ENCODE results near the gene SH2D4B.
A peak's percentile ranks its signal among the peaks of the same experiment; 100 is the strongest.

The SH2D4B gene

DNA sequence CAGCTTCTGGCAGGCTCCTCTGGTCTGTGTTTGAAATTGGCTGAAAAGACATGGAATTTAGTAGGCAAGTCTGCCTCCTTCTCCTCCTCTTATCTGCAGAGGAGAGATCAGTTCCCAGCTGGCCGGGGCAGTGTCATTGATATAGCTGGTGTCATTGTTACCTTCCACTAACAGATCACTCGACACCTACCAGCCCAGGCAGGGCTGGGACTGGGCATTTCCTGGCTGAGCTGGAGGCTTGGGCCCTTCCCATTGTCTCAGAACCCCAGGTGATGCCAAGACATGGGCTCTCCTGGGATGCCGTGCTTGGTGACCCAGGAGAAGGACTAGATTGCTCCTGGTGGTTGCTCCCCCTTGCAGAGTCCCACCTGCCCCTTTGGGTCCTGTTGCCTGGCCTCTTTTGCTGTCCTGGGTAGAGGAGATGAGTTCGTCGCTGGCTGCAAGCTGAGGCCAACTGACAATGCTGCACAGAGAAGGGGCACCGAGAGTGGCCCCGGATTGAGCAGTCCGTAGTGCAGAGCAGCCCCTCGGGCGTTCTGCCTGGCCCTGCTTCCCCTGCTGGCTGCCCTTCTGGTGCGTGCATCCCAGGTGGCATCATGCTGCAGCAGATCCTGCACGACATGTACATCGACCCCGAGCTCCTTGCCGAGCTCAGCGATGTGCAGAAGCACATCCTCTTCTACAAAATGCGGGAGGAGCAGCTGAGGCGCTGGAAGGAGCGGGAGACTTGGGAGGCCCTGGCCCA is at the start of gene SH2D4B:
Gene SH2D4B, plus strand, starts transcription at position 167 of the 745 bp plus-strand sequence. Its CDS starts 430 bp downstream, at position 597.
- DNase-seq = no peak

DNA sequence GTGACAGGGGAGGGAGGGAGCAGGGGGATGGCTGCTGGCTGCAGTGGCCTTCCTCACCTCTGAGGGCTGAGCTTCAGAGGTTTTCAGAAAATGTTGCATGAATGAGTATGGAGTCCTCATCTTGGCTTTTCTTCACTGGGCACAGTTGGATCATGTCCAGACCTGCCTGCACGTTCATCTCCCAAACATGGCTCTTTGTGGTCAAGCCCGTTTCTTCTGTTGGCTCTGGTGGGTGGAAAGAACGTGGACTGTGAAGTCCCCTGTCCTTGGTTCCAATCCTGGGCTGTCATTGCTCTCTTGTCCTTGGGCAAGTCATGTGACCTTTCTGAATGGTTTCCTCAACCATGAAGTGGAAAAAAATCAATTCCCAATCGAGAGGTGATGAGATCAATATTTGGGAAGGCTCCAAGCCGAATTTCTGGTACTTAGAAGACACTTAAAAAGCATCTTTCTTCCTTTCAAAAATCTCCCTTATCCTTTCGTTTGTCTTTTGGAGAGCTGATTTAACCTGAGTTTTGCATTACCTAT is 49.1 kb upstream of the SH2D4B start:
- no peak for DNase-seq

DNA sequence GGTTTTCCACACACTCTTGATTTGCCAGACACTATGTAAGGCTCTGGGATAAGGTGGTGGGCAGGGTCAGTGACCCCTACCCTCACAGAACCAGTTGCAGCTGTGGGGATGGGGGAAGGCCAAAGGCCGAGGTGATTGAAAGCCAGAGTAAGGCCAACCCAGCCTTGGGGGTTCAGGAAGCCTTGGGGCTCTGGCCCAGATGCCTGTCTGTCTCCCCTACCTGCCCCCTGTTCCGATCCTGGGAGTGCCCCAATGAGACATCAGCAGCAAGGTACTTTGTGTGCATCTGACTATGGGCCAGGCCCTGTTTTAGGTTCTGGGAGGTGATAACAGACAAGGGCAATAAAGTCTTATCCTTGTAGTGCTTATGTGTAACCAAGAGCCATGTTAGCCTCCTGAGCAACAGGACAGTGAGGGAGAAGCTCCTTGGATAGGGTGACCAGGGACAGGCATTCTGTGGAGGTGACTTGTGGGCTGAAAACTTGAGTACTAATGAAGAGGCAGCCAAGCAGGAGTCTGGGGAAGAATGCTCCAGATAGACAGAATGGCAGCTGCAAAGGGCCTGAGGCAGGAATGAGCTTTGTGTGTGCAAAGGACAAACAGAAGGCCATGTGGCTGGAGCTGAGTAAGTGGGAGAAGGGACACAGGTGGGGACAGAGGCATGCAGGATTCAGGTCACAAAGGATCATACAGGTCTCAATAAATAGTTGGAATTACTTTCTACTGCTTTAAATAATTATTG is 48.2 kb upstream of the SH2D4B start:
- no peak for DNase-seq

DNA sequence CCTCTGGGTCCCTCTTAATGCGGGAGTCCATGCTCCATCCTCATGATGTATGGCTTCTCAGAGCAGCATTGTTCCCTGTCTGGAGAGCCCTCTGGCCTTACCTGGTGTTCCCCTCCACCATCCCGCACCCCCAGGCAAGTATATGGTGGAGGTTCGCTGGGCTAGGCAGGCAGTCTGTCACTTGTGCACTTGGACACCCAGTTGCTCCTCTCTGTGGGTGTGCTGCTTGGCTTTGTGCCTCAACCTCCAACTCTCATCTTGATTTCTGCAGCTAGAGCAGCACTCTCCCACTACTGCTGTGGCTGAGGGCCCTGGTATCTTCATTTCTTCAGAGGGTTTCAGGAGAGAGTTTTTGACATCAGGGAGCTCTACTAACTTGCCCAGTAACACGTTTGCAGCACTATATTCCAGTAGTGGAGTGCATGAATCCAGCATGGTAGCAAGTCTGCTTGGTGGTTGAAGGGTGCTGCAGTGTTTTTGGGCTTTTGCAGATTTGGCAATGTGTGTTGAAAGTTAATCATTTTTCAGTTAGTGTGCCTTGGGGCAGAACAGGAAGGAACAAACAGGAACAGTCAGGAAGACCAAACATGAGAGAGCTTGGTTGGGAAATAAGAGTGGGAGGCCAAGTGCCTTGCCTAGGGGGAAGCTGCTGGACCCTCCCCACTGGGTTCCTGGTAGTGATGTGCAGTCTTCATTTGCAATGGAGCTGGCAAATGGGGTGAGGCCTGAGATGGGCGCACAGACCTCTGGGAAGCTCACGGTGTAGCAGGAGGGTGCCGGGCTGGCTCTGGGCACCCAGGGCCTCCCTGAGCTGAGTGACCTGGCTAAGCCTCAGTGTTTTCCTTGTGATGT is 46.2 kb upstream of the SH2D4B start:
- no peak for DNase-seq

DNA sequence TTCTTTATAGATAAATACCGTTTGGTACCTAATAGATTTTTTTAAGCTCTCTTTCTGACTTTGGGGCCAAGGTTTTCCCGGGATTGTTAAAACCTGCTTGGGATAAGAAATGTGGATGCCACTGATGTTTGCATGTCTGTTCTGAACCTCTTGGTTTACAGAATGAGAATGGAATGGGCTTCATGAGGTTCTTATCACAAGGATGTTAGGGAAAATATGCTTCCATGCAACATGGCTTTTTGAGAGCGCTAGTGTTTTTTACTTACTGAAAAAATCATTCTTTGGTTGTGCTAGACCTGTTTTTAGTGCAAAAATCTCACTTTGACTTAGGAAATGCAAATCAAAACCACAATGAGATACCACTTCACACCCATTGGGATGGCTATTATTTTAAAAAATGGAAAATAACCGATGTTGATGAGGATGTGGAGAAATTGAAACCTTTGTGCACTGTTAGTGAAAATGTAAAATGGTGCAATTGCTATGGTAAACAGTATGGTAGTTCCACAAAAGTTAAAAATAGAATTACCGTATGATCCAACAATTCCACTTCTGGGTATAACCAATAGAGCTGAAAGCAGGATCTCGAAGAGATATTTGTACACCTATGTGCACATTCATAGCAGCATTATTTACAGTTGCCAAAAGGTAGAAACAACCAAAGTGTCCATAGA is 44.7 kb upstream of the SH2D4B start:
- DNase-seq = no peak

DNA sequence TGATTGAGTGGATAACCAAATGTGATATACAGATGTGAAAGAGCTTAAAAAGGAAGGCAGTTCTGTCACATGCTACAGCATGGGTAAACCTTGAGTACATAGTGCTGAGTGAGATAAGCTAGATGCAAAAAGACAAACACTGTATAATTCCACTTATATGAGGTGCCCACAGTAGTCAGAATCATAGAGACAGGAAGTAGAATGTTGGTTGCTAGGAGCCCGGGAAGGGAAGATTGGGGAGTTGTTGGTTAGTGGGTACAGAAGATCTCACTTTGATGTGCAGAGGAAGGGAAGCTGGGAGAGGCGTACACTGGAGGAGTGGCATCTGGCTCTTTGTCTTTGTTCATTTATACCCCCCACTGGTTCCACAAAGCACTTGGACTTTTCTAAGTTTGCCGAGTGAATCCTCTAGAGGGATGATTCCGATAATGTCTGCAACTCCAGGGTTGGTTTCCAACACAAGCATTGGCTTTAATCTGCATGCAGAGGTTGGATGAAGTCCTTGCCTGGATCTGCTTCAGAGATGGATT is 44.1 kb upstream of the SH2D4B start:
- no peak for DNase-seq

DNA sequence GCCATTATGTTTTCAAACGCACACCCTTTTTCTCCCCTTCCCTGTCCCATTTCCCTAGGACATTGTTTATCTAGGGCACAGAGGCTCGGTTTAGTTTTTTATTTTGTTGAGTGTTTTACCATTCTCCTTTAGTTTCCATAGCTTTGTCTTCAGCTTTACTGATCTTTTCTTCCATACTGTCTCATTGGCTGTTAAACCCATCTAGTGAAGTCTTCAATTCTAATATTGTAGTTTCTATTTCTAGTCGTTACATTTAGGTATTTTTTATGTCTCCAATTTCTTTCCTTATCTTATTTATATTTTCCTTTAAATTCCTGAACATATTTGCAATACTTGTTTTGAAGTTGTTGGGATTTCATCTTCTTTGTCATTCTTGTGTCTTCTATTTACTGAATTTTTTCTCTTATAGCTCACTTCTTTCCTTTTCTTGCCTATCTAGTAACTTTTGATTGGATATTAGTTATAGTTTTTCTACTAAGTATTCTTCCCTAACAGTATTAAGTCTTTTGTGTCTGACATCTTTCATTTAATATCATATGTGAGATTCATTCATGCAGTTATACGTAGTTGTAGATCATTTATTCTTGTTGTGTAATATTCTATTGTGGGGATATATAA is 41.0 kb upstream of the SH2D4B start:
- DNase-seq = no peak

DNA sequence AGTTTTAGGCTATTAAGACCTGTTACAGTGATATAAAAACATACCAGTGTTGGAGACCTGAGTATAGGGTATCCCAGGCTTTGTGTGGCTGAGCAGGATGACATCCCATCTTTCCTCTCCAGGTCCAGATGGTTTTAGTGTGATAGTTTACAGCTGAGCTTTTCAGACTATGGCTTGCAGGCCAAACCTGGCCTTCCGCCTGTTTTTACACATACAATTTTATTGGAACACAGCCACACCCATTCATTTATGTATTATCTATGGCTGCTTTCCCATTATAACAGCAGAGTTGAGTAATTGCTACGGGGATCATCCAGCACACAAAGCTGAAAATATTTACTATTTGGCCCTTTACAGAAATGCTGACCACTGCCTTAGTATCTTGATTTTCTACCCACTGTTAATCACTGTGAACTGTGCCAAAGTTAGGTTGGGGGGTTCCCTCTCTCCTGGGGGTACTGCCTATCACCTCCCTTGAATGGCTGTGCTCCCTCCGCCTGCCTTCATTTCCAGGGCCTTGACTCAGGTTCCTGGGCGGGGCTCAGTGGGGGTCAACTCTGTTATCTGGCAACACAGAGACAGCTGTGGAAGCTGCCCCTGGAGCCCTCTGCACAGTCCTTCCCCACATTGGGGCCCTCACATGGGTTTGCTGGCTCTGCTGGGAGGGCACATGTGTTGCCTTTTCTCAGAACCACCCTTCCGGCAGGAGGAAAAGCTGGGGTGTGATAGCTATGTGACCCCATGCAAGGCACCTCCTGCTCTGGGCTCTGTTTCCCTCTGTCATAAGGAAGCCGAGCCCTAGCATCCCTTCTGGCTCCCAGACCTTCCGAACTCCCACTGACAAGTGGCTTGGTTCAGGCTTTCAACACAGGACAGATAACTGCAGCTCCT is 40.3 kb upstream of the SH2D4B start:
- no peak for DNase-seq

DNA sequence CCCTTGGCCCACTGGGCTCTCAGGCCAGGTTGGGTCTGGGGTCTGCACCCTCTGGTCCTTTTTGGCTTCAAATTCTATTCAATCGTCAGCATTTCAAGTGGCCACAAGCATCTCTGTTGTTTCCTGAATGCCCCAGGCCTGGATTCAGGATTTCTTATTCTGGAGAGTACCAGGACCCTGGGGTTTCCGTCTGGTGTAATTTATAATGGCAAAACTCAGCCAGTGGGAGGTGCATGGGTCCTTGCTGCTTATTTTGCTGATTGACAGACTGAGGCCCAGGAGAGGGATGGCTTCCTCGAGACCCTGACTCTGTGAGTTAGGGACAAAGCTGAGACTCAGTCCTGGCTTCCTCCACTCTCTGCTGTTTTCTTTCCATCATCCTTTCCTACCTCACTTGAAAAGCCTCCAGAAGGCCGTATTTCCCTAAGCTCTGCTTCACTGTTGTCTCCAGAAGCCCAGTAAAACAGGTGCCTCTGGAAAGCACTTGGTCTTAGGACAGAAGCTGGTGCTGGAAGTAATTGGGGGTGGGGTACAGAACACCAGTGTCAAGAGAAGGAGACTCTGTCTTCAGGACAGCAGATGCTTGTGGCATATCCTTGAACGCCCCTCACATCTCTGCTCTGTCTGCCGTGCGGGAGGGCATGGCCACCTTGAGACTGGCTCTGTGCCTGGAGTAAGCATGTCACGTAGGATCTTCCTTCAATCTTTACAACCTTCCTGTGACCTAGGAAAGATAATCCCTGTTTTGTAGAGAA is 39.4 kb upstream of the SH2D4B start:
- no peak for DNase-seq

DNA sequence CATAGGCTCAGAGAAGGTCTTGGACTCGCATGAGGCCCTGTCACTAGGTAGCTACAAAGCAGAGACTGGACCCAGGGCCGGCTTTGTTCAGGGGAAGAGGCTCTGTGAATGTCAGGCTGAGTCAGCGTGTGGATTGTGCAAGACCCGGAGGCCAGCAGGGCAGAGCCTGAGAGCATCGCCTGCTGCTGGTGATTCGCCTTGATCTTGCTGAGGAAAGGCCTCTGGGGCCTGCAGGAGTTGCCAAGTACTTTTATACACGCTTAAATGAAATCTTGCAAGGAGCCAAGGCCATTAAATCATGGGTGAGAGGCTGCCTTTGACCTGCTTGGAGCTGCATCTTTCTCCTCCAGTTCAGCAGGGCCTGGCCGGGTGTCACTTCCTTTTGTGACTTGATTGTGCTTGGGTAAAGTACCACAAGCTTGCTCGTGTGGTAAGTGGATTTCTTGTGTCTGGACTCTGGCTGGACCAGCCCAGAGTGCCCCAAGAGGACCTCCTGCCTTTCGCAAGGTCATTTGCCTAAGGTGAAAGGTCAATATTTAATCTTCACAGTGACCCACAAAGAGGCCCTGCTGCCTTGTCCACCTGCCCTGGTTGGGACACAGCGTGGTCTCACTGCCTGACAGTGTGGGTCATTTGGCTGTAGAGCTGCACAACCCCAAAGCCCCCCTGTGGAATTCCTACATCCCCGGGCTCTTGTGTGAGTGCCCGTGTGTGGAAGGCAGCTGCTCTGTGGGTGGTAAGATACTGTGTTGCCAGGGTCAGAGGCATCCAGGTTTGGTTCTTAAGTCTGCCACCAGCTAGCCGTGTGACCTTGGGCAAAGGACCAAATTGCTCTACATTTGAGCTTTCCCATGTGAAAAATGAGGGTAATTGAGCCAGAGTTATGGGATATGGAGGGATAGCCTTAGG is 38.6 kb upstream of the SH2D4B start:
- peak; percentile 79 for DNase-seq

DNA sequence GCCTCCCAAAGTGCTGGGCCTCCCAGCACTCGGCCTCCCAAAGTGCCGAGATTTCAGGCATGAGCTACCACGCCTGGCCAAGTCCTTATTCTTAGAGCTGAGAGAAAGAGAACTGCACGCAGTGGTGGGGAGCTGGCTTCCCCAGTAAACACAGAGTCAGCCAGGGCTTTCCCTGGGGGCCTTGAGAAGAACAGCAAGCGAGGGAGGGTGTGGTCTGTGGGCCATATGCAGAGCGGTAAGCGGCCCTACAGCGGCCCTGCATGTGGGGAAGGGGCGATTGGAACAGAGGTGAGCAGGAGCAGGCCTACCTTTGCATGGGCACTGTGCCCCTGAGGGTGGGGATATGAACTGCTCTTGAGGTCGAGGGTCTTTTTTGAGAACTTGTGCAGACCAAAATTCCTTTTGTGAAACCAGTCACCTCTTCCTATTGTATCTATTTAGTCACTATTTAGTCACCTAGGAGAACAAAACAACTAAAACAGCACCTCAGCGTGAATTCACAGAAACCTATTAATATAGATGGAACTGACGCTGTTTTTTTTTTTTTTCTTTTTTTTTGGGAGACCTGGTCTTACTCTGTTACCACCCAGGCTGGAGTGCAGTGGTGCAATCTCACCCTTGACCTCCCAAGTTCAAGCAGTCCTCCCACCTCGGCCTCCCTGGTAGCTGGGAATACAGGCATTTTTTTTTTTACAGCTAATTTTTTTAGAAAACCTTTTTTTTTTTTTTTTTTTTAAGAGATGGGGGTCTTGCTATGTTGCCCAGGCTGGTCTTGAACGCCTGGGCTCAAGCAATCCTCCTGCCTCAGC is 36.9 kb upstream of the SH2D4B start:
- no peak for DNase-seq

DNA sequence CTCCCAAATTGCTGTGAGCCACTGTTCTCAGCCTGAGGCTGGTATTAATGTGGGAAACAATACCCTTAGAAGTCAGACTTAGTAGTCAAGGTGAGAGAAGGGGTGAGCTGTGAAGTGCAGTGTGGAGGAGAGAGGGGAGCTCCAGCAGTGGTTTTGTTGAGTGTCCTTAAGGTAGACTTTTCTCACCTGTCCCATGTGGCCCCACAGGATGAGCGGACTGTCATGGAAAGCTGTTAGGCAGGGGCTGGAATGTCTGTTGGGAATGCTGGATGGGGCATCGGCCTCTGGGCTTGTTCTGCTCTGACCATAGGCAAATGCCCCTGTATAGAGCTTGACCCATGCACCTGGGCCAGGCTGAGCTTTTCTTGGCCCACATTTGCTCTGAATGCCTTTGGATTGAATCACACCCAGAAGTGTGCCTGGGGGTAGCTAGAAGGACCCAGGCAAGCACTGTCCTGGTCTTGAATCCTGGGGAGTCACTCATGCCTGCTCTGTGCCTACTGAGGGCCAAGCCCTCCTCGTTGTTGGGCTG is 36.3 kb upstream of the SH2D4B start:
- DNase-seq = no peak

DNA sequence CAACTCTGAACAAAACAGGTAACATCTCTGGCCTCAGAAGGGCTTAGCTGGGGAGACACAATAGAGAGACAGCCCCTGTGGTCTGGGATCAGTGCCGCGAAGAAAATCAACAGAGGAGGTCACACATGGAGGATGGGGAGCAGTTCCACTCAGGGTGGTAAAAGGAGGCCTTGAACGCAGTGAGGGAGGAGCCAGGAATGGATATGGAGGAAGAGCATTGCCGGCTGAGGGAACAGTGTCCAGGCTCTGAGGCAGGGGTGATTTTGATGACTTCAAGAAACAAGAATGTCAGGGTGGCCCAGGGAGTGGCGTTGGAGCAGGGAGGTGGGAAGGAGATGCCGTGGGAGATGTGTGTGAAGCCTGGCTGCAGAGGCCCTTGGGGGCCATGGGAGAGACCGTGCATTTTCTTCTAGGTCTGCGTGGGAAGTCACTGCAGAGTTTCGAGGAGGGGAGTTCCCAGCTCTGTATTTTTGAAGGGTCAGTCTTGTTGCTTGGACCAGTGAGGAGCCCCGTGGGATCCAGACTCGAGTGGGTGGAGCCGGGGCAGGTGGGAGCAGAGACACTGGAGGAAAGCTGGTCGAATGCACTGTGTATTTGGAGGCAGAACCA is 35.7 kb upstream of the SH2D4B start:
- DNase-seq = no peak

DNA sequence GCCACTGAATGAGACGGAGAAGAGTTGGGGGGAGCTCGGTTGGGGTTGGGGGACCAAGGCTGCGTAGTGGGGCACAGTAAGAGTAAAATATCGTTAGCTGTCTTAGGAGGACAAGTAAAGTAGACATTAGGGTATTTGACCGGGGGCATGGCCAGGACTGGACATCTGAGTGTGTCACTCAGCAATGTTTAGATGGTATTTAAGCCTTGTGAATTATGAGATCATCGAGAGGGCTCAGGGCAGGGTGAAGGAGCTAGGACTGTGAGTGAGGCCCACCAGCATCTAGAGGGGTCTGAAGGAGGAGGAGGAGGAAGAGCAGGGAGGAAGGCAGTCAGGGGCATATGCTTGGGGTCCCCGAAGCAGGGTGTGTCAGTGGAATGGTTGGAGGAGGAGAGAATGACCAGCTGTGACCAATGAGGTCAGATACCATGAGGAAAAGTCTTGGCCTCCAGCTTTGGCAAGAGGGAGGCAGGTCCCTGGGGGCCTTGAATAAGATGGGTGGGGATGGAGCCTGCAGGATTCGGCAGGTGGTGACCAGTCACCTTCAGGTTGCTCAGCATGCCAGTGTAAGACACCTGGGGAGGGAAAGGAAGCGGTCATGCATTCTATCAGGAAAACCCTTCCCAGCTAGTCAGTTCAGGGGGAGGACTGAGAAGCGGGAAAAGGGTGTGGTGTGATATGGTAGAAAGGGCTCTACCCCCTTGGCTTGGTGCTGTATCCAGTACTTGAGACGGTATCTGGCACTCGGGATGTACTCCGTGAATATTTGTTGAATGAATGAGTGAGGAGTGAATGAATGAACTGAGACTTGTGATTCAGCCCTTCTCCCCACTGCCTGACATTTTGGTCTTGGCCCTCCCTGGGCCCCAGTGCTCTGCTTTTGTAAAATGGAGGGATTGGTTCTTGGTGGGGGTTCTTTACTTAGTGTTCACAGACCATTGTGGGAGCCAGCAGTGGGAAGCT is 34.8 kb upstream of the SH2D4B start:
- no peak for DNase-seq

DNA sequence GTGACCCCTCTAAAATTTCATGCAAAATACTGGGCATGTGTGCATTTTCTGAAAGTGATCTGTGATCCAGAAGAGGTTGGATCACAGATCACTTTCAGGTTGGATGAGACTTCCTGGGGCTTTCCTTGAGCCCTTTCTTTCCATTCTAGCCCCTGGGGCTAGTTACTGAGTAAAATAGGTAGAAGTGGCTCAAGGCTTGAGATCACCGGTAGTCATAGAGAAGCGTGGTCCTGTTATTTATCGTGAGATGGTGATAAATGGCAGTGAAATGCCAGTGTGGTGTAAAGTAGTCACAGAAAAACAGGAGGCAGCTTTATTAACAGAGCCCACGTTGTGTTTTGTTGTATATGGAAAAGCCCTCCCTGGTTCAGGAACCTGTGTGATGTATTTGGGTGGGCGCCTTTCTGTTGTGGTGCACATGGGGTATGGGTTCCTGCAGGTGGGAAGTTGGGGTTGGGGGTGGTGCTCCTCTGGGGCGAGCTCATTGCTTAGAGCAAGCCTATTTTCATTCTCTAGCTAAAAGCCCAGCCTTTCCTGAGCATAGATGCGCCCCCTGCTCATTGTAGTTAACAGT is 34.0 kb upstream of the SH2D4B start:
- DNase-seq = no peak
